GM19043 (cell line): ENCODE data around the gene MAB21L4.

ENCODE experiments used
- ATAC-seq: cut with Tn5 transposase; IDR thresholded peaks from one replicate; pipeline ENCODE4 v1.9.1; 2021; ENCODE audit warnings: low read depth; ENCODE audit not compliant: unreplicated experiment

The MAB21L4 gene

GRCh38 chr2:240895656-240896388 is at the start of gene MAB21L4:
MAB21L4 (minus strand) TSS chr2:240896156; CDS start chr2:240895997, 159 bp downstream.
- no peak for ATAC-seq

- no peak for ATAC-seq
Measured at GRCh38 chr2:240936106-240936505, 40.1 kb upstream of the MAB21L4 start.

- ATAC-seq = no peak
Measured at GRCh38 chr2:240935103-240935876, 39.3 kb upstream of the MAB21L4 start.

- no peak for ATAC-seq
Measured at GRCh38 chr2:240934701-240935102, 38.7 kb upstream of the MAB21L4 start.

- ATAC-seq = no peak
Measured at GRCh38 chr2:240933966-240934700, 38.2 kb upstream of the MAB21L4 start.

- ATAC-seq = no peak
Measured at GRCh38 chr2:240933048-240933965, 37.4 kb upstream of the MAB21L4 start.

- no peak for ATAC-seq
Measured at GRCh38 chr2:240932724-240933047, 36.7 kb upstream of the MAB21L4 start.

- ATAC-seq = no peak
Measured at GRCh38 chr2:240932001-240932723, 36.2 kb upstream of the MAB21L4 start.

GRCh38 chr2:240931319-240931949 is 35.5 kb upstream of the MAB21L4 start:
- no peak for ATAC-seq

- ATAC-seq = no peak
Measured at GRCh38 chr2:240930631-240931318, 34.8 kb upstream of the MAB21L4 start.

- no peak for ATAC-seq
Measured at GRCh38 chr2:240930096-240930630, 34.2 kb upstream of the MAB21L4 start.

- no peak for ATAC-seq
Measured at GRCh38 chr2:240929364-240930095, 33.6 kb upstream of the MAB21L4 start.

GRCh38 chr2:240928476-240929363 is 32.8 kb upstream of the MAB21L4 start:
- no peak for ATAC-seq

- no peak for ATAC-seq
Measured at GRCh38 chr2:240927390-240927781, 31.4 kb upstream of the MAB21L4 start.

- ATAC-seq = no peak
Measured at GRCh38 chr2:240926516-240927389, 30.8 kb upstream of the MAB21L4 start.
